Stimulated activated CD8-positive, alpha-beta memory T cell treated with anti-CD3 and anti-CD28 coated beads, Interleukin-7, amount 100 ng/mL, for 1 hour (primary cell): ENCODE data around the gene ZNF468.
A peak's percentile ranks its signal among the peaks of the same experiment; 100 is the strongest.
"Not testable (repeated sequence)": the region's sequence is repeated elsewhere in the genome, so short reads cannot be mapped to it uniquely, and the experiment has no call there.

ENCODE experiments used
- DNase-seq, 2 donors: peaks; one replicate each; pipeline ENCODE4 v3.0.0-alpha.2; 2020; ENCODE audit warnings: low read depth in 2 of 2

Gene ZNF468

GRCh38 chr19:52825765-52826164, 31.7 kb downstream of the ZNF468 start:
- DNase-seq: no peak

- DNase-seq: no peak
These were observed 33.7 kb downstream of the ZNF468 start for GRCh38 chr19:52823676-52824075.

- DNase-seq: peak; percentile 20 to 27
These were observed 36.0 kb downstream of the ZNF468 start, which contains the start of gene ZNF28 for GRCh38 chr19:52821204-52821960. TSS of gene ZNF28 (minus strand) at chr19:52821633. CDS start at chr19:52817958, 3,675 bp downstream.

DNA sequence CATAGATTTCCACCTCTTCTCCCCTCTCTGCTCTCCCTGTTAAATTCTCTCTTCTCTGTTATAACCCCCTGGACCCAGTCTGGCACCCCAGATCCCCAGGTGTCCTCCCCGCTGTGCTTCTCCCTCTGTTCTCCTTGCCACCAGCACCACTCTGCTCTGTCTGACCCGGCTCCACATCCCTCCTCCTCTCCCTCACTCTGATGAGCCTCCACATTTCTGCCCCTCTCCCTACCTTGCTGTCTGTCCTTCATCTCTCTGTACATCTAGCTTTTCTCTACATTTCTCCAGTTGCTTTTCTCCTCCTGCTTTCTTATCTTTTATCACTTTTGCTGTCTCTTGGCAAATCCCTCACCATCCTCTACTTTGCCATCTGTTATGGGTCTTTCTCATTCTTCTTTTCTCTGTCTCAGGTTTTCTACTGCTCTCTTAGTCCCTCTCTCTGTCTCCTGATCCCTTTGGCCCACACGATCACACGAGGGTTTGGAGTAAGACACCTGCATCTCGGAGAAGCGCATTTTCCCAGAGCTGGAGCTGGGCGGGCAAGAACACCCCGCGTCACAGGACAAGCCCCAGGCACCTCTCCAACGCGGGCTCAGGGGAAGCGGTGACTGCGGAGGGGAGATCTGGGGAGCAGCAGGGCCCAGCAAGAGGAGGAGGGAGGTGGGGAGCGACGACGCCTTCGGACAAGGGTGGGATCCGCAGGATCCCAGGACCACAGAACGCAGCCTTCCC, 36.8 kb downstream of the ZNF468 start:
- DNase-seq: not testable (repeated sequence)

GRCh38 chr19:52809801-52810200, 47.6 kb downstream of the ZNF468 start:
- DNase-seq: no peak

DNA sequence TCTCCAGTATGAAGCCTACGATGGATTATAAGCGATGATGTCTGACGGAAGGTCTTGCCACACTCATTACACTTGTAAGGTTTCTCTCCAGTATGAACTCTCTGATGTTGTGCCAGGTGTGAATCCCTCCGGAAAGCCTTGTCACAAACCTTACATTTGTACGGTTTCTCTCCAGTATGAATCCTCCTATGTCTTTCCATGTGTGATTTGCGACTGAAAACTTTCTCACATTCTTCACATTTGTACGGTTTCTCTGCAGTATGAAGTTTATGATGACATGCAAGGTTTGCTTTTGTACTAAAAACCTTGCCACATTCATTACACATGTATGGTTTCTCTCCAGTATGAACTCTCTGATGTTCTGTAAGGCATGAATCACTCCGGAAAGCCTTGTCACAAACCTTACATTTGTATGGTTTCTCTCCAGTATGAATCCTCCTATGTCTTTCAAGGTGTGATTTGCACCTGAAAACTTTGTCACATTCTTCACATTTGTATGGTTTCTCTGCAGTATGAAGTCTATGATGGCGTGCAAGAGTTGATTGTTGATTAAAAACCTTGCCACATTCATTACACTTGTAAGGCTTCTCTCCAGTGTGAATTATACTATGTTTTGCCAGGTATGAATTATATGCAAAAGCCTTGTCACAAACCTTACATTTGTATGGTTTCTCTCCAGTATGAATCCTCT, 57.3 kb downstream of the ZNF468 start:
- DNase-seq: not testable (repeated sequence)

DNA sequence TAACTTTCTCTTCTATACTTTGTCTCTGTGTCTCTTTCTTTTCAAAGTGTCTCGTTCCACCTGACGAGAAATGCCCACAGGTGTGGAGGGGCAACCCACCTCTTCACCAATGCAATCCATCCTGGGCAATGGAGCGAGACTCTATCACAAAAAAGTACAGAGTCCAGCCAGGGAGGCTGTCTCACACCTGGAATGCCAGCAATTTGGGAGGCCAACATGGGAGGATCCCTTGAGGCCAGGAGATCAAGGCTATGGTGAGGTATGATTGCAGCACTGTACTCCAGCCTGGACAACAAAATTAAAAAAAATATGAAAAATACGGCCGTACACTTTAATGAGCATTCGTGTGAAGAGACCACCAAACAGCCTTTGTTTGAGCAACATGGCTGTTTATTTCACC, 68.0 kb downstream of the ZNF468 start:
- no peak for DNase-seq
